GM13976 (cell line): ENCODE measurements around the gene BRD7.
A peak's percentile ranks its signal among the peaks of the same experiment; 100 is the strongest.

ENCODE experiments used
- DNase-seq: peaks from one replicate; pipeline ENCODE4 v3.0.0; 2012; ENCODE audit warnings: low spot score
- CTCF ChIP-seq: IDR thresholded peaks from 2 replicates; pipeline ENCODE4 v1.5.1; 2012; ENCODE audit warnings: borderline replicate concordance, mild to moderate bottlenecking; ENCODE audit not compliant: insufficient read depth; ENCODE audit errors: extremely low read depth, missing control alignments, control extremely low read depth
- in situ Hi-C: fragments of 300-500 bp; cut with MboI; formaldehyde crosslinking; loops from one replicate; pipeline ENCODE4 v1.12.0; 2022; ENCODE audit warnings: low sequenced_read_pairs, mixed read lengths, inconsistent platforms; ENCODE audit not compliant: unreplicated experiment

The BRD7 gene

DNA sequence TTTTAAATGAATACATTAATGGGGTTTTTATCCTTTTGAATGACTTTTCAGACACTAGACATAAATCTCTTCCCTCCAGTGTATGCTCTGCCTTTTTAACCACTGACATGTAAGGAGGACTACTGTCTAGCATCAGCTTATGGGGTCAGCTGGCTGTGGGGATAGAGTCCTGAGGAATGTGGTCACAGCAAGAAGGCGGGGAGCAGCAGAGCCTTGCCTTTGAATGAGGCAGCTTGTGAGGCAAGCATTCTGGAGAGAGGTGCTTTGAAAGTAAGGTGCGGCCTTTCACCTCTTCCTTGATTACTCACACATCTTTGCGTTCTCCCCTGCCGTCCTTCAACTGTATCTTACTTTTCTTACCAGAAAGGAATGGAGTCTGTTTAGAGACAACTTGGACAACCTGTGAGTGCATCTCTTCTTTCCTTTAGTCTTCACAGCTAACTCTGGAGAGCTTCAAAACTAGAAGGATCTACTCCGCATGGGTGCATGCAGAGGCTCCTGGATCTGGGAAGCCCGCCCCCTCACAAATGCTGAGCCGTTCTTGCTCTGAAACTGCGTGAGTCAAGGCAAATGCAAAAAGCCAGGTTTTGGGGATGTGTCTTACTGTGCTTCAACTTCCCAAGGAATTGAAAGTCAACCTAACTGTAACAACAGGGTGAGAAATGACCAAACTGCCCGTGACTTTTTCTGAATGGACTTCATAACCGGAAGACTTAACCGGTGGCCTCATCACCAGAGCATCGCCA, 52.5 kb downstream of the BRD7 start:
- in situ Hi-C loops, result no loop called here
- DNase-seq, result no peak
- no peak for TF ChIP-seq CTCF

DNA sequence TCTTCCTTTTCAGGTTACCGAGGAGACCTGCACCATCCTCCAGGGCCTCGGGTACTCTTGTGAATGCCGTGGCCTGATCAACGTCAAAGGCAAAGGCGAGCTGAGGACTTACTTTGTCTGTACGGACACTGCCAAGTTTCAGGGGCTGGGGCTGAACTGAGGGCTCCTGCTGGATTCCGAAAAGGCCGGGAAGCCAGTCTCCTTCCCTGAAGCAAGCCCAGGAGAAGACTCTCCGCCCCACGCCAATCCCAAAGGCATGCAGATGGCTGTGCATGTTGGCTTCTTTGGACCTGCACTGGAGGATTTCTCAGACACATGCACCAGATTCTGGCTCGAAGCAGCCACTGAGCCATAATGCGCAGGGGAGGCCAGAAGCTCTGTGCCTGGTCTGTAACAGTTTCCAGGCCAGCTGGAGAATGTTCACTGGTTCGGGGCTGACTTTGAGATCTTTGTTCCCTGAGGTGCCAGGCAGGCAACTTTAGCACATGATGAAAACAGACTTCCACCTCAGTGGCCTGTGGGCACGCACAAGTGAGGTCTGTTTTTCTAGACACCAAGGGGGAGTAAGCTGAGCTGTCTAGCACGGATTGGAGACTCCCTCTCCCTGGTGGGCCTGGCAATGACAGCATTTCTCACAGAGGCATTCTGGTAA, 53.3 kb downstream of the BRD7 start:
- no peak for TF ChIP-seq CTCF
- in situ Hi-C loops, result no loop called here
- no peak for DNase-seq

- in situ Hi-C loops, result no loop called here
- no peak for DNase-seq
- TF ChIP-seq CTCF, result no peak
Measured at GRCh38 chr16:50314665-50315064, 54.1 kb downstream of the BRD7 start.

DNA sequence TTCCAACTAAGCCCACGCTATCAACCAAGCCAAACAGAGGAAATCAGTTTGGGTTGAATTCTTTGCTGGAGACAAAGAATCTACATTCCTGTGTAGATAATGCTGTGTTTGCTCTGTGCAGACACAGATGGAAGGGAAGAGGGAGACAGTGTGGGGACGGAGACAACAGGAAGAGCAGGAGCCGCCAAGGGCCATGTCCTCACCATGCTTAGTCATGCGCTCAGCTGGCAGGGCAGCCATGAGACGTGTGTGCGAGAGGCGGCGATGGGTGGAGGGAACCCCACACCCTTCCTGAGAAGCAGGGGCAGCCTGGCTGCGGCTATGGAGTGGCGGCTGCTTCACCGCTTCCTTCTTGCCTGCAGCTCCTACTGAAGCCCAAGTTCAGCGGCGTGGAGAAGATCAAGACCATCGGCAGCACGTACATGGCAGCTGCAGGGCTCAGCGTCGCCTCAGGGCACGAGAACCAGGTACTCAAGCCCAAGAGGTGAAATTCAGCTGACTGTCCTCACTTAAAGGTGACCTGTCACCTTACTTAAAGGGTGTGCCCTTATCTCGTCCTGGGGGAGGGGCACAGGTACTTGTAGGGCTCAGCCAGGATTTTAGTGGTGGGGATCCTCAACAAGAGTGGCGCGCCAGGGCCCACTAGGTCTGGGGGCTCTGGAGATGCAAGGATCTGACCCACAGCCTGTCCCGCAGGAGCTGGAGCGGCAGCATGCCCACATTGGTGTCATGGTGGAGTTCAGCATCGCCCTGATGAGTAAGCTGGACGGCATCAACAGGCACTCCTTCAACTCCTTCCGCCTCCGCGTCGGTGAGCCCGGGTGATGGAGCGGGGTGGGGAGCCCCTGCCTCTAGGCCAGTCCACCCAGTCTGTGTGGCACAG, 55.0 kb downstream of the BRD7 start:
- in situ Hi-C loops, result no loop called here
- TF ChIP-seq CTCF, result no peak
- DNase-seq, result no peak

GRCh38 chr16:50311891-50312501, 56.8 kb downstream of the BRD7 start:
- in situ Hi-C loops, result no loop called here
- DNase-seq, result peak; percentile 35
- no peak for TF ChIP-seq CTCF

DNA sequence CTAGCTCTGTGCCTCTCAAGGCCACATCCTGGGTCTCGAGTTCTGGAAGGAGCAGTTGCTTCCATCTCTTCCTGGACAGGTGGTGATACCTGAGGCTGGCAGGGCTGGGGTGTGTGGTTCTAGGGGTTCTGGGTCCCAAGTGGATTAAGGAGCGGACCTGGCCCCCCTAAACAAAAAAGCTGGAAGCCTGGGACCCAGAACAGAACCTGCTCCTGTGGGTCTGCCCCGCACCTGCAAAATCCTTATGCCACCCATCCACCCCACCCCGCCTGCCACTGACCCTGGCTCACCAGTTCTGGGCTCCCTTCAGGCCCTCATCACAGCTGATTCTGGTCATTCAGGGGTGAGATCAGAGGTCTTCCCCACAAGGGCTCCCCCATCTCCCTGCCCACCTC, 57.7 kb downstream of the BRD7 start:
- no peak for TF ChIP-seq CTCF
- in situ Hi-C loops, result no loop called here
- no peak for DNase-seq
